Fibroblast of pulmonary artery (primary cell): ENCODE data around the gene NHERF2.

Source experiments
- DNase-seq: peaks from one replicate; pipeline ENCODE4 v3.0.0-alpha.2; 2010; ENCODE audit warnings: low read depth
- H3K4me3 ChIP-seq: replicated peaks from 2 replicates; pipeline ENCODE4 v1.5.1; 2011; ENCODE audit warnings: low read depth, mild to moderate bottlenecking, control low read depth, low read length, moderate library complexity
- TF ChIP-seq, protein P1 (sequence below): IDR thresholded peaks from 2 replicates; pipeline ENCODE4 v1.5.1; 2011; ENCODE audit warnings: mild to moderate bottlenecking, control low read depth, low read length, inconsistent platforms; ENCODE audit errors: missing control alignments

The NHERF2 gene

DNA sequence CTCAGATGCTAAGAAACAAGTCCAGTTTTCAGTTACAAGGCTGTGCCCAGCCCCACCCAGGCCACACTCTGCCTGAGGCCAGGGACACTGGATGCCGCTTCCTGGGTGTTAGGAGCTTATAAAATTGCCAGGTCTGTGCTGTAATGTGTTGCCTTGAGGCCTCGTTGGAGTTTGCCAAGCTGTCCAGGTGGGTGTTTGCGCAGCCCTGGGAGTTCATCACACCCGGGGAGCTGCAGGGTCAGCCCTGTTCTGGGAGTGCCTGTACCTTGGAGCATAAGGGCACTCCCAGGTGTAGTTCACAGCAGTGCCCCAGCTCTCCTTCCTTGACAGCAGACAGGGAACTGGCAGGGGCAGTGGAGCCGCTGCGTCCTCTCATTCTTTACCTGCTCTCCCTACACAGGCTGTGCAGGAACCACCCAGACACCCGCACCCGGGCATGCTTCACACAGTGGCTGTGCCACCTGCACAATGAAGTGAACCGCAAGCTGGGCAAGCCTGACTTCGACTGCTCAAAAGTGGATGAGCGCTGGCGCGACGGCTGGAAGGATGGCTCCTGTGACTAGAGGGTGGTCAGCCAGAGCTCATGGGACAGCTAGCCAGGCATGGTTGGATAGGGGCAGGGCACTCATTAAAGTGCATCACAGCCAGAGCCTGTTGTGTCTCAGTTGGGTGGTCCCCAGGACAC, 41.1 kb upstream of the NHERF2 start:
- H3K4me3 ChIP-seq: peak overlapping the region; percentile 73
- no peak for DNase-seq
- TF ChIP-seq, protein P1, sequence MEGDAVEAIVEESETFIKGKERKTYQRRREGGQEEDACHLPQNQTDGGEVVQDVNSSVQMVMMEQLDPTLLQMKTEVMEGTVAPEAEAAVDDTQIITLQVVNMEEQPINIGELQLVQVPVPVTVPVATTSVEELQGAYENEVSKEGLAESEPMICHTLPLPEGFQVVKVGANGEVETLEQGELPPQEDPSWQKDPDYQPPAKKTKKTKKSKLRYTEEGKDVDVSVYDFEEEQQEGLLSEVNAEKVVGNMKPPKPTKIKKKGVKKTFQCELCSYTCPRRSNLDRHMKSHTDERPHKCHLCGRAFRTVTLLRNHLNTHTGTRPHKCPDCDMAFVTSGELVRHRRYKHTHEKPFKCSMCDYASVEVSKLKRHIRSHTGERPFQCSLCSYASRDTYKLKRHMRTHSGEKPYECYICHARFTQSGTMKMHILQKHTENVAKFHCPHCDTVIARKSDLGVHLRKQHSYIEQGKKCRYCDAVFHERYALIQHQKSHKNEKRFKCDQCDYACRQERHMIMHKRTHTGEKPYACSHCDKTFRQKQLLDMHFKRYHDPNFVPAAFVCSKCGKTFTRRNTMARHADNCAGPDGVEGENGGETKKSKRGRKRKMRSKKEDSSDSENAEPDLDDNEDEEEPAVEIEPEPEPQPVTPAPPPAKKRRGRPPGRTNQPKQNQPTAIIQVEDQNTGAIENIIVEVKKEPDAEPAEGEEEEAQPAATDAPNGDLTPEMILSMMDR: no peak

DNA sequence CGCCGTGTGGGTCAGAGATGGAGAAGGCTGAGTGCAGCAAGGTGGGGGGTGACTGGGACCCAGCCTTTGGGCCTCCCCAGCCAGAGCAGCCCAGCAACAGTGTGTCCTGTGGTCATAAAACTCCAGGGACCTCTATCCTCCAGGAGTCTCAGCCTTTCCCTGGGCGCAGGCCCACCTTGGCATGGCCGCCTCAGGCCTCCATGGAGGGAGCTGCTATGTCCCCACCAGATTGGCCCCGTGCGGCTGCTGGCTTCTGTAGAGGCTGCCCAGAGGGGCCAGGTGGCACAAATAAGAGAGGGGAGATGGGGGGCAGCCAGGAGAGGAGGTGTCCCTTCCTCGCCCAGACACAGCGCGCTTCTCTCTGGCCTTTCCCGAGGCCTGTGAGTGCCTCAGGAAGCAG, 39.5 kb upstream of the NHERF2 start:
- no peak overlapping the region for H3K4me3 ChIP-seq
- TF ChIP-seq, protein P1: no peak
- DNase-seq: no peak

DNA sequence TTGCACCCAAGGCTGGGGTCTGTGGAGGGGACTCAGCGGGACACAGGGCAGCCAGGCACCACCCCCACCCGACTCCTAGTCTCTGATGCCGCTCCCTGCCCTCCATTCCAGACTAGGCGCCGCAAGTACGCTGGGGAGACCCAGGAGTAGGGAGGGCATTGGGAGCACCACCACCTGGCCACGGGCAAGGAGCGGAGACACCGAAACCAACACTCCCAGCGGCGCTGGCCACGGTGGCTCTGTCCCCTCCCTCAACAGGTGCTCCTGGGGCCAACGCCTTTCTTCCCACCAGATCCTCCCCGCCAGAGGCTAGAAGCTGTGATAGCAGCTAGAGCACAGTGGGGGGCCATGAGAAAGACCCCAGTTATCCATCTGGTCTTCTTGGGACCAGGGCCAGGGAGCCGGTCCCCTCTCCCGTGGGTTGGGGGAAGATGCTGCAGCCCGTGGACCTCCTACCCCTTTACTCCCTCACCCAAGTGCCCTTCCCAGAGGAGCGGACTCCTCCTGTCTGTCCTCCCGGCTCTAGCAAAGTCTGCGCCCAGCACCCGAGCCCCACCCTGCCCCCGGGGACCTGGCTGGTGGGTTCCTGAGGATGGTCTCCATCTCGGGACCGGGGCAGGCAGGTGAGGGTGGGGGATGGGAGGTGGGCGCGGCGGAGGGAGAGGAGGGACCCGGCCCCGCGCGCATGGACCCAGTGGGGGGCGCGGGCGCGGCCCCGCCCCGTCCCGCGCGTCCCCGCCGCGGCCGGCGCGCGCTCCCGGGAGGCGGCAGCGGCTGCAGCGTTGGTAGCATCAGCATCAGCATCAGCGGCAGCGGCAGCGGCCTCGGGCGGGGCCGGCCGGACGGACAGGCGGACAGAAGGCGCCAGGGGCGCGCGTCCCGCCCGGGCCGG, 37.2 kb upstream of the NHERF2 start, which contains the start of gene SYNGR3:
TSS of gene SYNGR3 (plus strand) at position 762 of the 892 bp plus-strand sequence. CDS start 133 bp downstream, outside the sequence.
- DNase-seq: no peak
- TF ChIP-seq, protein P1: no peak
- no peak within 1 kb of the TSS for H3K4me3 ChIP-seq

DNA sequence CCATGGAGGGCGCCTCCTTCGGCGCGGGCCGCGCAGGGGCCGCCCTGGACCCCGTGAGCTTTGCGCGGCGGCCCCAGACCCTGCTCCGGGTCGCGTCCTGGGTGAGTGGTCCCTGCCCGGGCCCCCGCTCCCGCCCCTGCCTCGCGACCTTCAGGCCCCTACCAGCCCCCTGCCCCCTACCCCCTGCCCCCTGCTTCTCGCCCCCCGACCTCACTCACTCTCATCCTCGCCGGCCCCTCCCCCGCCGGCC, 36.7 kb upstream of the NHERF2 start:
- DNase-seq: no peak
- H3K4me3 ChIP-seq: no peak overlapping the region
- TF ChIP-seq, protein P1: no peak

DNA sequence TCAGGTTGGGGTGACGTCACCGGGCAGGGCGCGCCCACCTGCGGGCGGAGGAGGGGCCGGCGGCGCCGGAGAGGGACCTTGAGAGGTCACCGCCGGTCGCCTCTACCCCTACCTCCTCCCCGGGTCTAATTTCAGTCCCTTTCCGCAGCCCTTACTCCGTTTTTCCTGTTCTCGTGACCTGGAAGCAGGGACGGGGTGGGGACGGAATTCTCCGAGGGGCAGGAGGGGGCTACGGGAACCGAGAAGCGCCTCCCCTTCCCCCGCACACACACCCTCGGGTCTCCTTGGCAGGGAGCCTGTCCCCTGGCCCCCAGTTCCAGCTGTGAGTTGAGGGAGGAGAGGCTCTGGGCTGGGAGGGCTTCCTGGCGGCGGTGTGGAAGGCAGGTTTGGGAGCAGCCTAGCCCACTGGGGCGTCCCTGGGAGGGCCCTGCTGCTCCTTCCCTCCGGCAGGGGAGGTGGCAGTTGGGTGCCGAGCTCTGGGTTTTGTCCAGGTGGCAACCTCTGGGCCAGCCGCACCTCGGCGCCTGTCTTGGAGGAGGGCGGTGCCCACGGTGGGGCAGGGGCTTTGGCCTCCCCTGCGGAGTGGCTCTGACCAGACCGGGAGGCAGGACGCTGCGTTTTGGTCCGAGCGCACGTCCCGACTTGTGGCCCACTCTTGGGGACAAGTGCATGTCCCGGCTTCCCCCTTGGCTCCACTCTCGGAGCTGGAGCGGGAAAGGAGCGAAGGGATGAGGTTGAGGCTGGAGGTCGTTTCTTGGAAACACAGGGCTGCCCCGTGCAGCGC, 36.2 kb upstream of the NHERF2 start:
- no peak overlapping the region for H3K4me3 ChIP-seq
- DNase-seq: no peak

DNA sequence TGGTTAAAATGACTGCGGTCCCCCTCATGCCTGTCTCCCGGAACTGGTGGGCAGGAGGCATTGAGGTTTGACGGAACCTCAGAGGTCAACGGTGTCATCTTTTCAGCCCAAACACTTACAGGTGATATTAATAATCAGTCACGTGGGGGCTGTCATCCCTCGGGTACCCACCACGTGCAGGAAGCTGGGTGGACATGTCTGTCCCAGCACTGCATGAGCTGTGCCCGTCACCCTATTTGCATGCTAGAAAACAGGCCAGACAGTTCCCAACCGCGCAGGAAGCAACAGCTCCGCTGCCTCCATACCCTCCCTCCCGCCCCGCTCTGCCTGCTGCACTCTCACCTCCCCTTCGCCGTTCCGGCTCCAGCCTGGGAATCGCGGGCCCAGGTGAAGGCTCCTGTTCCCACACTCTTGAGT, 35.6 kb upstream of the NHERF2 start:
- no peak for DNase-seq
- no peak overlapping the region for H3K4me3 ChIP-seq

More for the DNA sequence above, 36.2 kb upstream of the NHERF2 start:
- TF ChIP-seq, protein P1: no peak

More for the DNA sequence above, 35.6 kb upstream of the NHERF2 start:
- TF ChIP-seq, protein P1: no peak
